ENCODE results near the gene COL23A1.

The COL23A1 gene

GRCh38 chr5:178590141-178590923 is at the start of gene COL23A1:
Gene COL23A1, minus strand, starts transcription at chr5:178590393.
- DNase-seq (ENCODE audit: low read depth, low spot score), result peak; percentile 85

- DNase-seq (ENCODE audit: low read depth, low spot score), result no peak
Measured at GRCh38 chr5:178637356-178638074, 47.3 kb upstream of the COL23A1 start.

GRCh38 chr5:178632285-178632684 is 42.1 kb upstream of the COL23A1 start:
- no peak for DNase-seq (ENCODE audit: low read depth, low spot score)

- DNase-seq (ENCODE audit: low read depth, low spot score), result no peak
Measured at GRCh38 chr5:178630951-178631350, 40.8 kb upstream of the COL23A1 start.

- DNase-seq (ENCODE audit: low read depth, low spot score), result no peak
Measured at GRCh38 chr5:178630475-178630930, 40.3 kb upstream of the COL23A1 start.

GRCh38 chr5:178627259-178627598 is 37.0 kb upstream of the COL23A1 start:
- DNase-seq (ENCODE audit: low read depth, low spot score), result peak; percentile 78

GRCh38 chr5:178626484-178627258 is 36.5 kb upstream of the COL23A1 start, which contains the start of gene CLK4:
Gene CLK4, minus strand, starts transcription at chr5:178627050. Its CDS starts 3,634 bp downstream, at chr5:178623416.
- peak; percentile 92 for DNase-seq (ENCODE audit: low read depth, low spot score)

GRCh38 chr5:178625679-178626483 is 35.7 kb upstream of the COL23A1 start:
- DNase-seq (ENCODE audit: low read depth, low spot score), result no peak

GRCh38 chr5:178624631-178625546 is 34.7 kb upstream of the COL23A1 start:
- peak; percentile 34 for DNase-seq (ENCODE audit: low read depth, low spot score)

- DNase-seq (ENCODE audit: low read depth, low spot score), result no peak
Measured at GRCh38 chr5:178622679-178623247, 32.6 kb upstream of the COL23A1 start.

GRCh38 chr5:178619390-178619789 is 29.2 kb upstream of the COL23A1 start:
- no peak for DNase-seq (ENCODE audit: low read depth, low spot score)

GRCh38 chr5:178612299-178612698 is 22.1 kb upstream of the COL23A1 start:
- no peak for DNase-seq (ENCODE audit: low read depth, low spot score)

GRCh38 chr5:178606269-178606668 is 16.1 kb upstream of the COL23A1 start:
- DNase-seq (ENCODE audit: low read depth, low spot score), result no peak

GRCh38 chr5:178605788-178606187 is 15.6 kb upstream of the COL23A1 start:
- no peak for DNase-seq (ENCODE audit: low read depth, low spot score)

- no peak for DNase-seq (ENCODE audit: low read depth, low spot score)
Measured at GRCh38 chr5:178602752-178603151, 12.6 kb upstream of the COL23A1 start.

GRCh38 chr5:178595750-178596149 is 5.6 kb upstream of the COL23A1 start:
- DNase-seq (ENCODE audit: low read depth, low spot score), result no peak

GRCh38 chr5:178595150-178595549 is 5.0 kb upstream of the COL23A1 start:
- DNase-seq (ENCODE audit: low read depth, low spot score), result no peak

GRCh38 chr5:178590924-178591423 is 781 bp upstream of the COL23A1 start:
- DNase-seq (ENCODE audit: low read depth, low spot score), result no peak
